HG03469 (cell line): ENCODE data around the gene TP53I13.

Experiments
- ATAC-seq: cut with Tn5 transposase; IDR thresholded peaks from one replicate; pipeline ENCODE4 v1.9.1; 2021; ENCODE audit warnings: mild to moderate bottlenecking, moderate library complexity, moderate number of reproducible peaks; ENCODE audit not compliant: unreplicated experiment

Gene TP53I13

GRCh38 chr17:29567304-29567553 lies 1.3 kb upstream of the TP53I13 start:
- ATAC-seq = no peak

GRCh38 chr17:29567554-29568330 lies 759 bp upstream of the TP53I13 start:
- ATAC-seq = no peak

DNA sequence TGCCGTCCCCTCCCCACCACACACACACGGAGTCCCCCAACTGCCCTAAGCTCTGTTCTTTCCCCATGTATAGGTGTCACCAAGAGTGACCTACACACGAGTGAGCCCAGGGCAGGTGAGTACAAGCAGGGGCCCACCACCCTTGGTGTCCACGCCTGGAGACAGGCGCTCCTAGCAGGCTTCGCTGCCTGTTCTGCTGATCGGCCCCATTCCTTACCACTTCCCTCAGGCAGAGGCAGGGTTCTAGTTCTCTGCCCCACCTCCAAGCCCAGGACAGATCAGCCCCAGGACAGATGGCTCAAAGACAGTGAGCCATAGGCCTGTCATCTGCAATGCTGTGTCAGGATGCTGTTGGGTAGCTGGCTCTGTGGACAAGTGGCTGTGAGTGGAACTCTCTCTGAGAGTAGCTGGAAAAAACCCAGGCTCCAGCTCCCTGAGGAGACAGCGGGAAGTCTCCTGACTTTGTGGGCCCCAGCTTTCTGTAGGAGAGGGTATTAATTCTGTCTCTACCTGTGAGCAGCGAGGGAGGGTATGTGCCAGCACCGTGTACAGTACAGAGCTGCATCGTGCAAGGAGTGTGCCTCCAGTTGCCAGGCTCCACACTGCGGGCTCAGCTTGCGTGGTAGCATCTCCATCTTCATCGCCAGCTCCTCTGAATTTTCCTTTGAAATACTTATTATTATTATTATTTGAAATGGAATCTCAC lies 897 bp downstream of the TP53I13 start:
- no peak for ATAC-seq

DNA sequence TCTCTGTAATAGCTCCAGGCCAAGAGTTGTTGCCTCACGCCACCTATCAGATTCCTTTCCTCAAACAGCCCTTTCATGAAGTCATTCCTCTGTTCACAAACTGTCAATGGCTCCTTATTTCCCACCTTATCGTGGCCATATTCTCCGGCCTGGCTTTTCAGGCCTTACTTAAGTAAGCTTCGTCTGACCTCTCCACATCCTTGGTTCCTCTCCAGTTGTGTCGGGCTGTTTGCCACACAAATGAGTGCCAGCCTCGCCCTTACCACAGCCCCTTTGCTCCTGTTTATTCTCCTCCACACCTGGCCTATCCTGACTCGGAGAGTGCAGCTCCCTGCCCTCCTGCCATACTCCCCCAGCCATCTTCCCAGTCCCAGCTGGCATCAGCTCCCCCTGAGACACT lies 2.0 kb downstream of the TP53I13 start:
- no peak for ATAC-seq

DNA sequence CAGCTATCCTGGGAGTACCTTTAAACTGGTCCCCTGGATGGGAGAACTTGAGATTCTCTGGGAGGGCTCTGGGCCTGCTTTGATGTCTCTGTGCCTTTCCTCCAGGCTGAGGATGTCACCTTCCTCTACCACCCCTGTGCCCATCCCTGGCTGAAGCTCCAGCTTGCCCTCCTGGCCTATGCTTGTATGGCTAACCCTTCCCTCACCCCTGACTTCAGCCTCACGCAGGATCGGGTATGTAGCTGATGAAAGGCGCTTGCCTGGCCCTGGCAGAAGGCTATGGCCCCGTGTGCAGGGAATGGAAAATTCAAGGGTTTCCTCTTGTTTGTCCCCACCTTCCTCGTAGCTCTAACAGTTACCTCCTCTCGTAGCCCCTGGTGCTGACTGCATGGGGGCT lies 3.0 kb downstream of the TP53I13 start:
- ATAC-seq = no peak

GRCh38 chr17:29571883-29572681 lies 3.6 kb downstream of the TP53I13 start:
- ATAC-seq = no peak

DNA sequence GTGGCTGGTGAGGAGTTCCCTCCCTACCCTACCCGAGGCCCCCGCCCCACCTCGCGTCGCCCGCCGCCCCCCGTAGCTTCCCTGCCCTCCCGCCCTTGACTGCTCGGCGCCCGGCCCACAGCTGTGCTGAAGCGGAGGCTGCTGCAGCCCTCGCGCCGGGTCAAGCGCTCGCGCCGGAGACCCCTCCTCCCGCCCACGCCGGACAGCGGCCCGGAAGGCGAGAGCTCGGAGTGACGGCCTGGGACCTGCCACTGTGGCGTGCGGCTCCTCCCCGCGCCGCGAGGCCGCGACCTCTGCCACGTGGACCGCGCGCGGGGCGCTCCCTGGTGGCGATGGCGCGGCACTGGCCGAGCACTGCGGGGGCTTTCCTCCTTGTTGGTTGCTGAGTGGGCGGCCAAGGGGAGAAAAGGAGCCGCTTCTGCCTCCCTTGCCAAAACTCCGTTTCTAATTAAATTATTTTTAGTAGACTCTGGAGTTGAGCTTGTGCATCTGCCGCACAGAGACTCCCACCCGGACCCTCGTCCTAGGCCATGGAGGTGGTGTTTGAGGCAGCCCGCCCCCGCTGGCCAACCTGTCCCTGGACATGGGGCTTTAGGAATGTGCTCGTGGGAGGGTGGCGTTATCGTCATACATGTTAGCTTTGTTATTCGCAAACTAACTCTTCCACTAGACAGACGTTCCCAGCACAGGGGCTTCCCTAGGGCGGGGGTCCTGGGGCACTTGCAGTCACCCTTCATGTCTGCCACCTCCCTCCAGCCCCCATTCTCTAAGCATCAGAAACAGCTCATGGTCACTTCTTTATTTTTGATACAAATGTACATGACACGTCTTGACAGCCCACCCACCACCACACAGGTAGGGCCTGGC lies 4.4 kb downstream of the TP53I13 start:
- ATAC-seq = no peak

DNA sequence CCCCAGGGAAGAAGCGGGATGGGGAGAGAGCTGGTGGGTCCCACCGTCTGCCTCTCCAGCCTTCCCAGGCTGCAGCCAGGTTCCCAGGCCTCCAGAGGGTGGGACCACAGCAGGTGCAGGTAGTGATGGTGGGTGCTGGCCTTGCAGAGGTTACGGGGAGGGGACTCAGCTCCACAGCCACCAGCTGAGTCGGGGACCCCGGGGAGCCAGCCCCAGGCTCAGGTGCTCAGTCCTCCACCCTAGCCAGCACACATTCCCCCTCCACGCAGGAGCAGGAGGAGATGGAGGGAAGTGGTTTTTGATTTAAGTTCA lies 5.0 kb downstream of the TP53I13 start:
- ATAC-seq = no peak

DNA sequence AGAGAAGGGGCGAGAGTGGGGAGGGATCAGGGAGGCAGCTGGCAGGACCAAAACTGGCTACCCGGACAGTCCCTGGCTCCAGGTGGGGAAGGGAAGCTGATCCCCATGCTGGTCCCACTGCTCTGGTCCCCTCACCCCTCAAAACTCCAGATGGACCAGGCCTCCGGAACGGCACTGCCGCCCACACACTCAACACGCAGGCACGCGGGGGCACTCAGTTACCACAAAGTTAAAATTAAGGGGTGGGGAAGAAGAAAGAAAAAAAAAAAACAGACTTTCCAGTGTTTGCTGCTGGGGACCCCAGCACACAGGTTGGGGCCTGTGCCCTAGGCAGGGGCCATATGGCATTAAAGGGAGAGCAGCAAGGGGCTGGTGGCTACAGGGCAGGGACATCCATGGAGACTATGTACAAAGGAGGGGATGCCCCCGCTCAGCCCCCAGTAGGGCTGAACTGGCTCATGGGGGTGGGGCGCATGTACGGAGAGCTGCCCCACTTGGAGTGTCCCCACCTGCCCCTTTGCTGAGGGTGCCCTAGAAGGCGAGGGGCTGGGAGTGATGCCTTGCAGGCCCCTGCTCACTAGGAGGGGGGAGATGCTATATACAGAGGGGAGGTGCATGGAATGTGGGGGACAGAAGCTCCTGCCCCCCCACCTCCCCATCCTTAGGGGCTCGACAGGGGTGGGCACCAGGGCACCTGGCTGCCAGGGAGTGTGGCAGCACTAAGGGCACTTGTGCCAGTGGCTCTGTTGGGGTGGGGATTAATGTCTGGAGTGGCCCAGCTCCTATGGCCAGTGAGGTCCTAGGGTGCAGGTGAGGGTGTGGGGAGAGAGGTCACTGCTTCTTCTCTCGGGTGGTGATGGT lies 5.6 kb downstream of the TP53I13 start:
- ATAC-seq = no peak

DNA sequence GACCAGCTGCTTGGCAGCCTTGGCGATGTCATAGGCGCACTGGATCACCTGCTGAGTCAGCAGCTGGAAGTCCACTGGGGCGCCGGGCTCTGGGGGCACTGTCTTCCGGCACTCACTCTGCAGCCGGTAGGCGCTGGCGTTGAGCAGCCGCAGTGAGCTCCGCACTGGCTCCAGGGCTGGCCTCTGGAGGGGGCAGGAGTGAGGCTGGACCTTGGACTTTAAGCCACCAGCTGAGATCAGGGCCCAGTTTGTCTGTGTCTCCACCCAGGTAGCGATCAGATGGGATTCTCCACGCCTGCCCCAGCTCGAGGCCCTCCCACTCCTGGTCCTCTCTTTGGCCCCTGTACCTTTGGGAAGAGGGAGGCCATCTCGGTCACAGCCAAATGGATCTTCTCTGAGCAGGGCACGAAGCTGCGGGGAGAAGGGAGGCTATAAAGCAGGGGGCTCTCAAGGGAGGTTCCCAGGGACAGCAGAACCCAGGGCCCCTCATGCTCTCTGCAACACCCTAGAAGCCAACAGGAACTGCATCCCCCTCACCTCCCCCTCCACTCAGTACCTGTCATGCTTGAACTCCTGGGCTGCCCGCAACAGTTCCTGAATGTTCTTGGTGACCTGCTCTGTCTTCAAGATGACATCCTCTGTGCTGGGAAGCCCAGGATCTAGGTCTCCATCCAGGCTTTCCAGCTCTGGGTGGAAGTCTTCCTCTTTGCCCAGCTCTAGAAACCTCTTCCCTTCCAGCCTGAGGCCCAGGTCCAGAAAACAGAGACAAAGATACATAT lies 6.4 kb downstream of the TP53I13 start:
- ATAC-seq = no peak

DNA sequence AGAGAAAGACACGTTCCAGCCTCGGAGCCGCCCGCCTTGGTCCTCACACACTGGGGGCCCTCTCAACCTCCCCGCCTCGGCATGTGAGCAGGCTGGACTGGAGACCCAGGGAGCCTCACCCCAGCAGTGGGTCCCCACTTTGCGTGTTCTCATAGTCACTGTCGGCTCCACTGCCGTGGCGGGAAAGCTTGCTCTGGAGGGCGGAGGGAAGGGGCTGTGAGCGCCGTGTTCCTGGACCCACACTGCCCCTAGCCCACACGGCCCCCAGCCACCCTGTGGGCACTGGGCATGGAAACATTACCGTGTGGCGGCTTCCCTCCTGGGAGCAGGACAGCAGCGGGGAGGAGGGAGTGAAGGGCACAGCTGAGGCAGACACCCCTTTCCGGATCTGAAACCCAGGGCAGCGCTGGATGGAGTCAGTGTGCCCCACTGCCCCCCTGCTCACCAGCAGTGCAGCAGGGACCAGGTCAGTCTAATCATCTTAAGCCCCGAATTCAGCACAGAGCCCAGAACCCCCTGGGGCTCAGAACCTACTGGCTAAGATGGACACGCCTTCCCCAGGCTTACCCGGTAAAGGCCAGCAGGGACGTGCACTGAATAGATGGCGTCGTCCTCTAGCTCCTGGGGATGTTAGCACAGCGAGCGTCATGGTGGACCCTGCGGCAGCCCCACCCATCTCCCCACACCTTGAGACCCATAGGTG lies 7.2 kb downstream of the TP53I13 start:
- ATAC-seq = no peak

DNA sequence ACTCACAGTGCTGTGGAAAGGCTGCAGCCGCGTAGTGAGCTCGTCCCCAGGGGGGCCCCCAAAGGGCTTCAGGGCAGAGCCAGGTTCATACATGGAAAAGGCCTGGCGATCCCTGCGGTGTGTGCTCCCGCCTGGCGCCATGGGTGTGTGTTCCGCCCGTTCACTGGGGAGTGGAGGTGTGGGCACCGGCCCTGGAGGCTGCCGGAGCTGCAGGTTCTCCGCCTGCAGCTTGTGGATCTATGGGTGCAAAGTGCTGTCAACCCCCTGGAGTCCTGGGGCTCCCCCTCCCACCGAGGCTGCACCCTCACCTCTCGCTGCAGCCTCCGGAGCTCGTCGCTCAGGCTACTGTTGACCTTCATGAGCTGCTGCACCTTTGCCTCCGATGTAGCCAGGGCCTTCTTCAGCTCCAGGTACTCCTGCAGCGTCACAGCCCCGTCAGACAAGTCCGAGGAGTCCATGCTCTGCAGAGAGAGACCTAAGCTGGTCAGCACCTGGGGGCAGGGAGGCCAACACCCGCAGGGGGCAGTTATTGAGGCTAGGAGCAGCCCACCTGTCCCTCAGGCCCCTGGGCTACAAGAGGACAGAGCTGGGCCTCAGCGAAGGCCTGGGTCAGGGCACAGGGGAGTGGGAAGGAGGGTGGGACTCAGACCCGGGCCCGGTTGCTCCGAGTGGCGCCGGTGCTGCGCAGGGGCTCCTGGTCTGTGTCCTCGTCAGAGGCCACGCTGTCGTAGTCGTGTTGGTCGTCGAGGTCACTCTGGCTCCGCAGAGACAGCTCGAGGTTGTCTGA lies 7.9 kb downstream of the TP53I13 start:
- ATAC-seq = no peak

DNA sequence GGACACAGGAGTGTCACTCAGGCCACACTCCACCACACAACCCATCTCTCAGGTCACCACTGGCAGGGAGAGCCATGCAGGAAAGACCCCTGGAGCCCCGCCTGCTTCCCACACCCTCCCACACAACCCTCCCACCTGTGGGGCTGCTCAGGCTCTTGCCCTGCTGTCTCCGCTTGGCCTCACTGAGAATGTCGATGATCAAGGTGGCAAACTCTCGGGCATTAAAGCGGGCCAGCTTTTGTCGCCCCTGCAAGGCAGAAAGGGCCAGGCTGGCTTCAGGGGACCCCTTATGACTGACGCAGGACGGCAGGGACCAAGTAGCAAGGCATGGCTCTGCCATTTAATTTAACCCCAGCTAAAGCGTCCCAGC lies 8.5 kb downstream of the TP53I13 start:
- ATAC-seq = no peak

GRCh38 chr17:29577385-29578211 lies 9.1 kb downstream of the TP53I13 start:
- ATAC-seq = no peak

DNA sequence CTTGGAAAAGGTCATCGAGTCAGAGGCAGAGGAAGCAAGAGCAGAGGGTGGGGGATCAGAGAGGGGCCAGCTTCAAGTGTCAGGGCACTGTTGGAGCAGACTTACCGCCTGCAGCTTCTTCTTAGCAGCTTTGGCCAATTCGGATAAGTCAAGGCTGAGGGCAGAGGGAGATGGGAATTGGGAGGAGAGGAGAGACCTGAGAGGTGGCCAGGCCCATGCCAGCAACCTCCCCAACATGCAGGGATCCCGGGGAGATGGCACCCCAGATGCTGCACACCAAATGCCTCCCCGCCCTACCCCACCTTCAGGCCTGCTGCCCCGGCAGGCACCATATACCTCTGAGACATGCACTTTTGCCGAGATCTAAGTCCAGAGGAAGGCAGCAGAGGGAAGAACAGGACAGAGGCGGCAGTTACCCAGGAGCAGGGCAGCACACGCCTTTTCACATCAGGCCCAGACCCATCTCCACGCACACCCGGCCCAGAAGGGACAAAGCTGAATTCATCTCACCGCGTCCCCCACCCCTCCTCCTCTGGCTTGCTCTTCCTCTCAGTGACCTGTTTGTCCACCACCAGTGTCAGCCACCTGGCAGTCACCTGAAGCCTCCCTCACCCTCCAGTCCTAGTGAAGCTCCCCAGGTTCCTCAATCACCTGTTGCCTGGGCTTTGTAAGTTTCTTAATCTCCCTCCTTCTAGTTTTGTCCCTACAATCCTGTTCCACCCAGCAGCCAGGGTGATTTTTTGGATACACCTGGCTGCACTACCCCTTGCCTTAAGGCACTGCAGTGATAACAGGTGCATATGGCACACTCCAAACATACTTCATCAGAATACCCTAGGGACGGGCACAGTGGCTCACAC lies 10.4 kb downstream of the TP53I13 start:
- ATAC-seq = no peak
